HG02798 (cell line): ENCODE results near the gene YWHAG.

Experiments used
- ATAC-seq: cut with Tn5 transposase; IDR thresholded peaks from one replicate; pipeline ENCODE4 v1.9.1; 2021; ENCODE audit warnings: mild to moderate bottlenecking; ENCODE audit not compliant: unreplicated experiment, poor library complexity

Gene YWHAG

GRCh38 chr7:76281006-76281705 is 77.6 kb downstream of the YWHAG start:
- no peak for ATAC-seq

DNA sequence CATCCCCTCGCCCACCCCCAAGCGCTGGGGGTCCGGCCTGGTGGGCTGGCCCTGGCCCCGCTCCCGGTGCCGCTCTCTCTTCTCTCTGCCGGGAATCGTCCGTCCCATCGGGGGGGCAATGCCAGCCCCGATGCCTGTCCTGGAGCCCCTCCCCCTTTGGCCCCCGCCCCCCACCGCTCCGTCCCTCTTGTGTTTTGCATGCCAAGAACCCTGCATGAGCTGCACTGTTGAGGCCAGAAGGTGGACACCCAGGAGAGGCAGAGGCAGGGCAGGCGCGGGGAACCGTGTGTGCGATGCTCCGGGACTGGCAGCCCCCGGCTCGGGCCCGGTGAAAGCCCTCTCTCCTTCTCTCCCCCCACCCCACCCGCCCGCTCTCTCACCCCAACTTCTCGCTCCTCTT is 78.4 kb downstream of the YWHAG start:
- ATAC-seq = no peak

- ATAC-seq = no peak
Observed at GRCh38 chr7:76278540-76278939, 80.3 kb downstream of the YWHAG start.
